GM12878 (cell line): ENCODE results near the gene IL36G.

ENCODE experiments used
- ATF3 ChIP-seq: IDR thresholded peaks from 2 replicates; pipeline ENCODE4 v1.6.1; 2011; ENCODE audit warnings: low read depth, mild to moderate bottlenecking, low read length, moderate library complexity, borderline replicate concordance; ENCODE audit errors: extremely low read depth
- BHLHE40 ChIP-seq, 2 experiments: fragments of 450-650 bp in 1 of 2; IDR thresholded peaks; 2 replicates each; pipeline ENCODE4 v1.6.1; 2011 to 2017; ENCODE audit warnings: low read depth in 2 of 2, borderline replicate concordance in 1 of 2, improper control_type of control experiment in 1 of 2, low read length in 1 of 2, mild to moderate bottlenecking in 1 of 2
- HCFC1 ChIP-seq: fragments of 150-350 bp; IDR thresholded peaks from 2 replicates; pipeline ENCODE4 v1.6.1; 2014; ENCODE audit warnings: low read length
- JUNB ChIP-seq: IDR thresholded peaks from 2 replicates; pipeline ENCODE4 v1.6.1; 2016; ENCODE audit warnings: antibody characterized with exemption, mild to moderate bottlenecking
- JUND ChIP-seq: IDR thresholded peaks from 2 replicates; pipeline ENCODE4 v1.6.1; 2012; ENCODE audit warnings: low read depth, mild to moderate bottlenecking, low read length, improper control_type of control experiment, moderate library complexity
- USF2 ChIP-seq: IDR thresholded peaks from 2 replicates; pipeline ENCODE4 v1.6.1; 2011; ENCODE audit warnings: low read depth, low read length, improper control_type of control experiment, borderline replicate concordance
- ZBED1 ChIP-seq: IDR thresholded peaks from 2 replicates; pipeline ENCODE4 v1.6.1; 2016; ENCODE audit warnings: borderline replicate concordance
- ZNF592 ChIP-seq: fragments of 450-650 bp; IDR thresholded peaks from 2 replicates; pipeline ENCODE4 v1.6.1; 2017; ENCODE audit warnings: mild to moderate bottlenecking, moderate library complexity

GRCh38 chr2:112938904-112939303 lies 38.9 kb upstream of the IL36G start:
- no peak for TF ChIP-seq BHLHE40 (IDR thresholded peaks at IDR 0.05; ENCODE audit: borderline replicate concordance in 1 of 2, low read depth in 2 of 2, low read length in 1 of 2)
- TF ChIP-seq JUND, result no peak
- TF ChIP-seq ATF3, result no peak
- TF ChIP-seq USF2, result no peak
- no peak for TF ChIP-seq ZBED1
- no peak for TF ChIP-seq HCFC1
- no peak for TF ChIP-seq ZNF592
- no peak for TF ChIP-seq JUNB
